ENCODE results near the gene EML5. TPM values are rescaled to one million over a fixed set of nuclear protein-coding genes. Genes with fewer than 3 reads are reported as not detected.

The EML5 gene
- total and polyA plus RNA-seq, 2 of the 13 experiments (the other 11 are each of a cell fraction or from before 2014, with no cell fraction given), result 0.11 TPM; not detected in 1

DNA sequence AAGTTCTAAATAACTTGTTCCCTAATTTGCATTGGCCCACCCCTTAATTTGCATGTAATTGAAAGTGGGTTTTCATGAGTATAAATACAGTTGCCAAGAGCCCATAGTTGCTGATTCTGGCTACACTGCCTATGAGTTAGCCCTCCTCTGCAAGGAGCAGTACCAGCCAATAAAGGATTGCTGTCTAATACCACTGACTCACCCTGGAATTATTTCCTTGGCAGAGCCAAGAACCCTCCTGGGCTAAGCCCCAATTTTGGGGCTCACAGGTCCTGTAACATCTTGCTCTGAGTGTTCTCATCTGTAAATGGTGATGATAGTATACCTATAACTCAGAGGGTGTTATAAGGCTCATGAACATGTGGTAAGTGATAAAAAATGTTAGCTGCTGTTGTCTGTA lies 38.5 kb upstream of the EML5 start:
- intact Hi-C loops (cut with micrococcal nuclease; ENCODE audit: unreplicated experiment) (no loop called here), in situ Hi-C loops (cut with HindIII; ENCODE audit: extremely low pct_ligation_motif_present, low pct_unique_long_range_greater_than_20kb) (no loop called here)
- no peaks in the 10 kb centered on the region for H4K20me1 ChIP-seq (ENCODE audit: insufficient read depth, low read length)
- peaks cover 0 to 1% of the 10 kb centered on the region in 2 experiments; a peak in 1 of 5 replicates for H3K36me3 ChIP-seq (replicated peaks in 1 of 2; ENCODE audit: control insufficient read depth in 1 of 2, insufficient read depth in 2 of 2, low read length in 2 of 2)
- DNase-seq (ENCODE audit: low spot score) (no peak), FAIRE-seq (no peak), ATAC-seq (no peak)
- TF ChIP-seq SNAPC2 (CRISPR knock-in tag; IDR thresholded peaks at IDR 0.05), result no peak
- no peak overlapping the region for H3K27ac ChIP-seq (ENCODE audit: extremely low read length, insufficient read depth, low read length)
- no peaks in the 10 kb centered on the region for H3K27me3 ChIP-seq (ENCODE audit: control insufficient read depth in 1 of 2, insufficient read depth in 2 of 2, low read length in 2 of 2)
- H3K4me3 ChIP-seq (replicated peaks in 1 of 3; ENCODE audit: insufficient read depth in 1 of 3, low read depth in 2 of 3, low read length in 3 of 3), result no peak overlapping the region
- no peak overlapping the region for H3K4me2 ChIP-seq (ENCODE audit: low read depth, low read length)
- H3K4me1 ChIP-seq (ENCODE audit: insufficient read depth, low read length), result peaks cover 29% of the 10 kb centered on the region
- no TSS peak for BruUV-seq (replicated peaks)
- no peaks in the 10 kb centered on the region for H3K9me3 ChIP-seq (ENCODE audit: low read length)
- H3K9ac ChIP-seq (ENCODE audit: insufficient read depth, low read depth, low read length), result no peak overlapping the region
- H3K79me2 ChIP-seq (ENCODE audit: insufficient read depth, low read length), result peaks cover 2% of the 10 kb centered on the region
- ChIA-PET CTCF (ENCODE audit: low intra/inter-chr PET ratio, low total read pairs) (no interaction called here), POLR2A (no interaction called here)
- H2AFZ ChIP-seq (ENCODE audit: low read length), result no peak overlapping the region

GRCh38 chr14:88829685-88830302 lies 37.0 kb upstream of the EML5 start:
- no peak for FAIRE-seq
- no peaks in the 10 kb centered on the region for H4K20me1 ChIP-seq (ENCODE audit: insufficient read depth, low read length)
- POLR2A ChIA-PET, result no interaction called here
- H3K27me3 ChIP-seq (ENCODE audit: control insufficient read depth in 1 of 2, insufficient read depth in 2 of 2, low read length in 2 of 2), result no peaks in the 10 kb centered on the region
- intact Hi-C loops (cut with micrococcal nuclease; ENCODE audit: unreplicated experiment), result loop anchor here (10.0 kb wide), 1 partner anchor 1955 kb away; no protein-coding TSS in a partner anchor
- no TSS peak for BruUV-seq (replicated peaks)
- no peak overlapping the region for H3K4me3 ChIP-seq (replicated peaks in 1 of 3; ENCODE audit: insufficient read depth in 1 of 3, low read depth in 2 of 3, low read length in 3 of 3)
- DNase-seq (ENCODE audit: low spot score), result no peak
- H3K27ac ChIP-seq (ENCODE audit: extremely low read length, insufficient read depth, low read length), result peak overlapping the region; percentile 29
- H3K9ac ChIP-seq (ENCODE audit: insufficient read depth, low read depth, low read length), result no peak overlapping the region
- TF ChIP-seq ZNF335 (CRISPR knock-in tag; IDR thresholded peaks at IDR 0.05) (peak; percentile 6; the same call in 1 of the 2 replicates), ZNF614 (CRISPR knock-in tag; IDR thresholded peaks at IDR 0.05; ENCODE audit: borderline replicate concordance) (no peak), NFE2L2 (IDR thresholded peaks at IDR 0.05; ENCODE audit: low read length) (peak; percentile 91)
- TF ChIP-seq, protein P1, sequence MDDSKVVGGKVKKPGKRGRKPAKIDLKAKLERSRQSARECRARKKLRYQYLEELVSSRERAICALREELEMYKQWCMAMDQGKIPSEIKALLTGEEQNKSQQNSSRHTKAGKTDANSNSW (CRISPR knock-in tag; IDR thresholded peaks at IDR 0.05; ENCODE audit: borderline replicate concordance), result no peak
- TF ChIP-seq, protein P2, sequence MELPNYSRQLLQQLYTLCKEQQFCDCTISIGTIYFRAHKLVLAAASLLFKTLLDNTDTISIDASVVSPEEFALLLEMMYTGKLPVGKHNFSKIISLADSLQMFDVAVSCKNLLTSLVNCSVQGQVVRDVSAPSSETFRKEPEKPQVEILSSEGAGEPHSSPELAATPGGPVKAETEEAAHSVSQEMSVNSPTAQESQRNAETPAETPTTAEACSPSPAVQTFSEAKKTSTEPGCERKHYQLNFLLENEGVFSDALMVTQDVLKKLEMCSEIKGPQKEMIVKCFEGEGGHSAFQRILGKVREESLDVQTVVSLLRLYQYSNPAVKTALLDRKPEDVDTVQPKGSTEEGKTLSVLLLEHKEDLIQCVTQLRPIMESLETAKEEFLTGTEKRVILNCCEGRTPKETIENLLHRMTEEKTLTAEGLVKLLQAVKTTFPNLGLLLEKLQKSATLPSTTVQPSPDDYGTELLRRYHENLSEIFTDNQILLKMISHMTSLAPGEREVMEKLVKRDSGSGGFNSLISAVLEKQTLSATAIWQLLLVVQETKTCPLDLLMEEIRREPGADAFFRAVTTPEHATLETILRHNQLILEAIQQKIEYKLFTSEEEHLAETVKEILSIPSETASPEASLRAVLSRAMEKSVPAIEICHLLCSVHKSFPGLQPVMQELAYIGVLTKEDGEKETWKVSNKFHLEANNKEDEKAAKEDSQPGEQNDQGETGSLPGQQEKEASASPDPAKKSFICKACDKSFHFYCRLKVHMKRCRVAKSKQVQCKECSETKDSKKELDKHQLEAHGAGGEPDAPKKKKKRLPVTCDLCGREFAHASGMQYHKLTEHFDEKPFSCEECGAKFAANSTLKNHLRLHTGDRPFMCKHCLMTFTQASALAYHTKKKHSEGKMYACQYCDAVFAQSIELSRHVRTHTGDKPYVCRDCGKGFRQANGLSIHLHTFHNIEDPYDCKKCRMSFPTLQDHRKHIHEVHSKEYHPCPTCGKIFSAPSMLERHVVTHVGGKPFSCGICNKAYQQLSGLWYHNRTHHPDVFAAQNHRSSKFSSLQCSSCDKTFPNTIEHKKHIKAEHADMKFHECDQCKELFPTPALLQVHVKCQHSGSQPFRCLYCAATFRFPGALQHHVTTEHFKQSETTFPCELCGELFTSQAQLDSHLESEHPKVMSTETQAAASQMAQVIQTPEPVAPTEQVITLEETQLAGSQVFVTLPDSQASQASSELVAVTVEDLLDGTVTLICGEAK (IDR thresholded peaks at IDR 0.05), result no peak
- TF ChIP-seq, protein P2 (CRISPR knock-in tag; IDR thresholded peaks at IDR 0.05), result no peak
- in situ Hi-C loops (cut with HindIII; ENCODE audit: extremely low pct_ligation_motif_present, low pct_unique_long_range_greater_than_20kb), result no loop called here
- H3K36me3 ChIP-seq (replicated peaks in 1 of 2; ENCODE audit: control insufficient read depth in 1 of 2, insufficient read depth in 2 of 2, low read length in 2 of 2), result peaks cover 0 to 1% of the 10 kb centered on the region in 2 experiments; a peak in 1 of 5 replicates
- peak overlapping the region; percentile 28; the same call in 1 of the 2 replicates for H3K4me2 ChIP-seq (ENCODE audit: low read depth, low read length)
- H2AFZ ChIP-seq (ENCODE audit: low read length), result no peak overlapping the region
- CTCF ChIA-PET (ENCODE audit: low intra/inter-chr PET ratio, low total read pairs), result no interaction called here
- ATAC-seq, result no peak
- no peaks in the 10 kb centered on the region for H3K9me3 ChIP-seq (ENCODE audit: low read length)
- 99% methylated on average over 4 of the region's 4 CpGs for WGBS (ENCODE audit: low lambda C conversion rate)
- peaks cover 9% of the 10 kb centered on the region for H3K79me2 ChIP-seq (ENCODE audit: insufficient read depth, low read length)
- H3K4me1 ChIP-seq (ENCODE audit: insufficient read depth, low read length), result peaks cover 36% of the 10 kb centered on the region
